GM10248 (cell line): Measurements from ENCODE around the gene RRAD.

Experiments used
- CTCF ChIA-PET: fragments of 300-600 bp; sonication (Branson Sonifier 250); formaldehyde crosslinking; extraction: SDS; loops from one replicate; lab custom pipeline; 2021; ENCODE audit warnings: antibody characterized with exemption; lab: Yijun Ruan, JAX
- POLR2A ChIA-PET: fragments of 350-650 bp; sonication (Branson Sonifier 250); formaldehyde crosslinking; extraction: SDS; loops from one replicate; lab custom pipeline; 2020; ENCODE audit warnings: antibody characterized with exemption; lab: Yijun Ruan, JAX
- DNase-seq: peaks from one replicate; pipeline ENCODE4 v3.0.0; 2012; ENCODE audit errors: extremely low spot score
- CTCF ChIP-seq: IDR thresholded peaks from 2 replicates; pipeline ENCODE4 v1.5.1; 2012; ENCODE audit warnings: mild to moderate bottlenecking, low read depth; ENCODE audit errors: extremely low read depth, missing control alignments, control extremely low read depth

RRAD gene

GRCh38 chr16:66942981-66943380 is 17.6 kb upstream of the RRAD start:
- DNase-seq = no peak
- CTCF ChIA-PET = interaction anchor here (1.3 to 3.6 kb wide), 5 partner anchors 10 to 242 kb away, joined by 3 to 19 read pairs (median 4); no protein-coding TSS in a partner anchor
- POLR2A ChIA-PET = no interaction called here
- TF ChIP-seq CTCF = no peak

- TF ChIP-seq CTCF = no peak
- CTCF ChIA-PET = interaction anchor here (1.0 to 2.2 kb wide), 3 partner anchors 14 to 45 kb away, joined by 3 to 6 read pairs (median 3); partner anchors contain the start of gene CES3
- DNase-seq = no peak
- POLR2A ChIA-PET = no interaction called here
Measured at GRCh38 chr16:66940236-66940635, 14.9 kb upstream of the RRAD start.

- TF ChIP-seq CTCF = no peak
- no peak for DNase-seq
- ChIA-PET CTCF (interaction anchor here (1.0 to 2.2 kb wide), 3 partner anchors 8 to 15 kb away, joined by 3 to 6 read pairs (median 3); no protein-coding TSS in a partner anchor), POLR2A (interaction anchor here (0.5 kb wide), 1 partner anchor 295 kb away, joined by 3 read pairs; no protein-coding TSS in a partner anchor)
Measured at GRCh38 chr16:66939366-66939765, 14.0 kb upstream of the RRAD start.

- no peak for DNase-seq
- POLR2A ChIA-PET = no interaction called here
- TF ChIP-seq CTCF = no peak
- CTCF ChIA-PET = interaction anchor here (1.2 to 2.2 kb wide), 4 partner anchors 10 to 16 kb away, joined by 3 to 6 read pairs (median 4); partner anchors contain the start of gene RRAD
Measured at GRCh38 chr16:66937725-66938337, 12.5 kb upstream of the RRAD start.

GRCh38 chr16:66936889-66937554 is 11.7 kb upstream of the RRAD start:
- DNase-seq = no peak
- no peak for TF ChIP-seq CTCF
- ChIA-PET POLR2A (no interaction called here), CTCF (interaction anchor here (0.7 to 1.7 kb wide), 5 partner anchors 11 to 176 kb away, joined by 3 to 5 read pairs (median 3); partner anchors contain the start of gene RRAD)

- ChIA-PET POLR2A (no interaction called here), CTCF (interaction anchor here (0.7 to 1.1 kb wide), 3 partner anchors 21 to 177 kb away, joined by 3 read pairs; no protein-coding TSS in a partner anchor)
- no peak for DNase-seq
- TF ChIP-seq CTCF = no peak
Measured at GRCh38 chr16:66936462-66936861, 11.1 kb upstream of the RRAD start.
